ENCODE measurements around the gene CLEC4E.
A peak's percentile ranks its signal among the peaks of the same experiment; 100 is the strongest.
"Not testable (repeated sequence)": the region's sequence is repeated elsewhere in the genome, so short reads cannot be mapped to it uniquely, and the experiment has no call there.

Gene CLEC4E

GRCh38 chr12:8547645-8548044 lies 6.9 kb upstream of the CLEC4E start:
- Histone ChIP-seq H3K36me3 (no peaks in the 10 kb centered on the region), H3K27me3 (peaks cover 5% of the 10 kb centered on the region; the same call in 1 of the 2 replicates), H3K9me3 (no peaks in the 10 kb centered on the region), H3K4me1 (no peaks in the 10 kb centered on the region), H3K4me3 (ENCODE audit: low read depth, low read length) (no peak overlapping the region)
- TF ChIP-seq CTCF (IDR thresholded peaks at IDR 0.05; ENCODE audit: low read depth, low read length), result no peak
- DNase-seq, result no peak

GRCh38 chr12:8546591-8546990 lies 5.9 kb upstream of the CLEC4E start:
- Histone ChIP-seq H3K4me3 (ENCODE audit: low read depth, low read length) (no peak overlapping the region), H3K36me3 (no peaks in the 10 kb centered on the region), H3K4me1 (no peaks in the 10 kb centered on the region), H3K9me3 (no peaks in the 10 kb centered on the region), H3K27me3 (peaks cover 5% of the 10 kb centered on the region; the same call in 1 of the 2 replicates)
- TF ChIP-seq CTCF (IDR thresholded peaks at IDR 0.05; ENCODE audit: low read depth, low read length), result no peak
- DNase-seq, result no peak

GRCh38 chr12:8544295-8544694 lies 3.6 kb upstream of the CLEC4E start:
- TF ChIP-seq CTCF (IDR thresholded peaks at IDR 0.05; ENCODE audit: low read depth, low read length), result peak; percentile 87
- Histone ChIP-seq H3K4me1 (no peaks in the 10 kb centered on the region), H3K36me3 (no peaks in the 10 kb centered on the region), H3K9me3 (no peaks in the 10 kb centered on the region), H3K4me3 (ENCODE audit: low read depth, low read length) (no peak overlapping the region), H3K27me3 (peaks cover 5% of the 10 kb centered on the region; the same call in 1 of the 2 replicates)
- peak; percentile 51 for DNase-seq

- no peak for DNase-seq
- Histone ChIP-seq H3K36me3 (no peaks in the 10 kb centered on the region), H3K4me3 (ENCODE audit: low read depth, low read length) (no peak overlapping the region), H3K27me3 (peaks cover 5% of the 10 kb centered on the region; the same call in 1 of the 2 replicates), H3K9me3 (no peaks in the 10 kb centered on the region), H3K4me1 (no peaks in the 10 kb centered on the region)
- TF ChIP-seq CTCF (IDR thresholded peaks at IDR 0.05; ENCODE audit: low read depth, low read length), result no peak
Observed at GRCh38 chr12:8541562-8541961, 857 bp upstream of the CLEC4E start.

GRCh38 chr12:8537820-8538219 lies 2.9 kb downstream of the CLEC4E start:
- not testable (repeated sequence) for H3K36me3 ChIP-seq; H3K4me3 ChIP-seq (ENCODE audit: low read depth, low read length); H3K4me1 ChIP-seq; H3K27me3 ChIP-seq; H3K9me3 ChIP-seq
- peak; percentile 24 for DNase-seq
- peak; percentile 36 for TF ChIP-seq CTCF (IDR thresholded peaks at IDR 0.05; ENCODE audit: low read depth, low read length)

GRCh38 chr12:8532045-8532444 lies 8.7 kb downstream of the CLEC4E start:
- peaks cover 3% of the 10 kb centered on the region; the same call in 1 of the 2 replicates for H3K27me3 ChIP-seq
- no peak for TF ChIP-seq CTCF (IDR thresholded peaks at IDR 0.05; ENCODE audit: low read depth, low read length)
- H3K9me3 ChIP-seq, result no peaks in the 10 kb centered on the region
- DNase-seq, result no peak
- H3K36me3 ChIP-seq, result no peaks in the 10 kb centered on the region
- no peaks in the 10 kb centered on the region for H3K4me1 ChIP-seq
- no peak overlapping the region for H3K4me3 ChIP-seq (ENCODE audit: low read depth, low read length)
